Spleen (tissue), 7 donors: ENCODE measurements around the gene TRPV4.

ENCODE experiments used
- POLR2AphosphoS5 ChIP-seq, 3 donors: sonication (generic); formaldehyde crosslinking; IDR thresholded peaks; one replicate each; pipeline ENCODE4 v1.5.1; 2017; ENCODE audit warnings: antibody characterized with exemption in 3 of 3
- TF ChIP-seq, protein P1 (sequence below), 11 experiments: fragments of 200-600 bp in 7 of 11; fragments of 450-650 bp in 4 of 11; sonication (generic) in 4 of 11; IDR thresholded peaks in 8 of 11; conservative IDR thresholded peaks in 3 of 11; 1 replicate in 7 of 11; 2 replicates in 4 of 11; pipeline versions ENCODE4 v1.4.0 to v1.8.0; 2016 to 2021; ENCODE audit warnings: antibody characterized with exemption in 11 of 11, inconsistent platforms in 4 of 11, mild to moderate bottlenecking in 1 of 11
- donor health status: DM: no; HTN: no; CAD: no; lungs with moderate emphysema.
- donor health status: DM: no; HTN: no; CAD: no.
- donor health status: DM: no; HTN: no; CAD: no.

DNA sequence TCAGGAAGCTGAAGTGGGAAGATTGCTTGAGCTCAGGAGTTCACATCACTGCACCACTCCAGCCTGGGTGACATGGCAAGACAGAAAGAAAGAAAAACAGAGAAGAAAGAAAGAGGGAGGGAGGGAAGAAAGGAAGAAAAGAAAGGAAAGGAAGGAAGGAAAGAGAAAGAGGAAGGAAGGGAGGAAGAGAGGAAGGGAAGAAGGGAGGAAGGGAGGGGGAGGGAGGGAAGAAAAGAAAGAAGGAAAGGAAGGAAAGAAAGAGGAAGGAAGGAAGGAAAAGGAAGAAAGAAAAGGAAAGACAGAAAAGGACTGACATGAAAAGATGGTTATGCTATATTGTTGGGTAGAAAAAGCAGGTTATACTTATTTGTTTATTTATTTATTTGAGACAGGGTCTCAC, 43.2 kb upstream of the TRPV4 start:
- no peak for TF ChIP-seq POLR2AphosphoS5 (IDR thresholded peaks at IDR 0.05)
- TF ChIP-seq, protein P1, sequence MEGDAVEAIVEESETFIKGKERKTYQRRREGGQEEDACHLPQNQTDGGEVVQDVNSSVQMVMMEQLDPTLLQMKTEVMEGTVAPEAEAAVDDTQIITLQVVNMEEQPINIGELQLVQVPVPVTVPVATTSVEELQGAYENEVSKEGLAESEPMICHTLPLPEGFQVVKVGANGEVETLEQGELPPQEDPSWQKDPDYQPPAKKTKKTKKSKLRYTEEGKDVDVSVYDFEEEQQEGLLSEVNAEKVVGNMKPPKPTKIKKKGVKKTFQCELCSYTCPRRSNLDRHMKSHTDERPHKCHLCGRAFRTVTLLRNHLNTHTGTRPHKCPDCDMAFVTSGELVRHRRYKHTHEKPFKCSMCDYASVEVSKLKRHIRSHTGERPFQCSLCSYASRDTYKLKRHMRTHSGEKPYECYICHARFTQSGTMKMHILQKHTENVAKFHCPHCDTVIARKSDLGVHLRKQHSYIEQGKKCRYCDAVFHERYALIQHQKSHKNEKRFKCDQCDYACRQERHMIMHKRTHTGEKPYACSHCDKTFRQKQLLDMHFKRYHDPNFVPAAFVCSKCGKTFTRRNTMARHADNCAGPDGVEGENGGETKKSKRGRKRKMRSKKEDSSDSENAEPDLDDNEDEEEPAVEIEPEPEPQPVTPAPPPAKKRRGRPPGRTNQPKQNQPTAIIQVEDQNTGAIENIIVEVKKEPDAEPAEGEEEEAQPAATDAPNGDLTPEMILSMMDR (IDR thresholded peaks at IDR 0.05 in 8 of 11, conservative IDR thresholded peaks at IDR 0.05 in 3 of 11), result no peak
